HepG2 (cell line): ENCODE results near the gene CD86. TPM values are rescaled to one million over a fixed set of nuclear protein-coding genes. Genes with fewer than 3 reads are reported as not detected.

ENCODE experiments used
- ATAC-seq: fragments of 200-7000 bp; cut with Tn5 transposase; 3 replicates; pipeline ENCODE4 v1.9.1; 2020; ENCODE audit warnings: mild to moderate bottlenecking, moderate library complexity
- BruUV-seq: library from RNA; stranded (reverse); fragments of 400-500 nt; replicated peaks from 2 replicates; lab custom pipeline; 2021; lab: Mats Ljungman, UMichigan
- CTCF ChIA-PET: fragments of 300-600 bp; formaldehyde crosslinking; extraction: SDS; loops from one replicate; lab custom pipeline; 2021; ENCODE audit warnings: low total read pairs, inconsistent platforms, low intra/inter-chr PET ratio; lab: Yijun Ruan, JAX
- POLR2A ChIA-PET: fragments of 350-600 bp; sonication (Branson Sonifier 250); formaldehyde crosslinking; loops from one replicate; lab custom pipeline; 2020; ENCODE audit warnings: antibody characterized with exemption, inconsistent platforms; lab: Yijun Ruan, JAX
- DNase-seq: peaks from one replicate; pipeline ENCODE4 v3.0.0-alpha.2; 2015; ENCODE audit warnings: low spot score
- FAIRE-seq: peaks from 3 replicates; lab custom pipeline; 2011; peaks lifted over from hg19 to GRCh38; lab: Jason Lieb, UNC
- H2AFZ ChIP-seq: one replicate; pipeline ENCODE4 v1.6.1; 2011; ENCODE audit warnings: low read length, inconsistent platforms
- H3K27ac ChIP-seq: fragments of 300-600 bp; 3 replicates; pipeline ENCODE4 v1.8.0; 2011; ENCODE audit warnings: mixed run types, mild to moderate bottlenecking, mixed read lengths, low read length, inconsistent platforms; ENCODE audit not compliant: insufficient read depth; ENCODE audit errors: extremely low read length
- H3K27me3 ChIP-seq, 2 experiments: fragments of 200-600 bp in 1 of 2; 2 replicates in 1 of 2; 3 replicates in 1 of 2; pipeline versions ENCODE4 v1.6.0 to v1.8.0; 2011; ENCODE audit warnings: low read length in 2 of 2, mild to moderate bottlenecking in 2 of 2, moderate library complexity in 2 of 2, inconsistent platforms in 1 of 2; ENCODE audit not compliant: insufficient read depth in 2 of 2, control insufficient read depth in 1 of 2
- H3K36me3 ChIP-seq, 2 experiments: fragments of 200-600 bp in 1 of 2; replicated peaks in 1 of 2; 2 replicates in 1 of 2; 3 replicates in 1 of 2; pipeline versions ENCODE4 v1.5.1 to v1.8.0; 2011; ENCODE audit warnings: low read length in 2 of 2, inconsistent platforms in 1 of 2; ENCODE audit not compliant: insufficient read depth in 2 of 2, control insufficient read depth in 1 of 2
- H3K4me1 ChIP-seq: 2 replicates; pipeline ENCODE4 v1.5.1; 2012; ENCODE audit warnings: low read length, inconsistent platforms; ENCODE audit not compliant: insufficient read depth
- H3K4me2 ChIP-seq: 2 replicates; pipeline ENCODE4 v1.6.0; 2011; ENCODE audit warnings: low read depth, low read length, inconsistent platforms
- H3K4me3 ChIP-seq, 3 experiments: fragments of 200-600 bp in 1 of 3; sonication (generic), shearing (Covaris generic) in 1 of 3; replicated peaks in 1 of 3; 2 replicates each; pipeline ENCODE4 v1.5.1; 2011 to 2016; ENCODE audit warnings: low read length in 3 of 3, inconsistent platforms in 2 of 3, low read depth in 2 of 3, mild to moderate bottlenecking in 2 of 3, control low read depth in 1 of 3, mixed read lengths in 1 of 3; ENCODE audit not compliant: insufficient read depth in 1 of 3
- H3K79me2 ChIP-seq: one replicate; pipeline ENCODE4 v1.6.1; 2011; ENCODE audit warnings: low read length, inconsistent platforms; ENCODE audit not compliant: insufficient read depth
- H3K9ac ChIP-seq: 2 replicates; pipeline ENCODE4 v1.6.0; 2011; ENCODE audit warnings: mild to moderate bottlenecking, low read depth, low read length, inconsistent platforms; ENCODE audit not compliant: insufficient read depth
- H3K9me3 ChIP-seq: 2 replicates; pipeline ENCODE4 v1.5.1; 2012; ENCODE audit warnings: mild to moderate bottlenecking, low read length
- H4K20me1 ChIP-seq: 2 replicates; pipeline ENCODE4 v1.6.0; 2011; ENCODE audit warnings: inconsistent platforms, mild to moderate bottlenecking, low read length, moderate library complexity; ENCODE audit not compliant: insufficient read depth
- ATF7 ChIP-seq, 2 experiments: fragments of 450-650 bp in 1 of 2; sonication (generic) in 1 of 2; formaldehyde crosslinking in 1 of 2; IDR thresholded peaks; 2 replicates each; pipeline versions ENCODE4 v1.4.0 to v1.6.1; 2016 to 2020; ENCODE audit warnings: antibody characterized with exemption in 1 of 2, mild to moderate bottlenecking in 1 of 2, missing genetic modification reagents in 1 of 2
- ESRRA ChIP-seq: sonication (generic); formaldehyde crosslinking; IDR thresholded peaks from 2 replicates; pipeline ENCODE4 v1.5.1; 2020; ENCODE audit warnings: mild to moderate bottlenecking, low read depth, missing genetic modification reagents
- NAIF1 ChIP-seq: sonication (generic); formaldehyde crosslinking; IDR thresholded peaks from 2 replicates; pipeline ENCODE4 v1.5.0; 2020; ENCODE audit warnings: mild to moderate bottlenecking, missing genetic modification reagents, borderline replicate concordance
- NONO ChIP-seq, 2 experiments: fragments of 450-650 bp in 1 of 2; sonication (generic) in 1 of 2; formaldehyde crosslinking in 1 of 2; IDR thresholded peaks in 1 of 2; conservative IDR thresholded peaks in 1 of 2; 2 replicates each; pipeline versions ENCODE4 v1.6.1 to v1.8.0; 2017 to 2022; ENCODE audit warnings: mild to moderate bottlenecking in 1 of 2, missing genetic modification reagents in 1 of 2, moderate library complexity in 1 of 2
- ZNF10 ChIP-seq: sonication (generic); formaldehyde crosslinking; IDR thresholded peaks from 2 replicates; pipeline ENCODE4 v1.4.0; 2020; ENCODE audit warnings: mild to moderate bottlenecking, low read depth, missing genetic modification reagents, borderline replicate concordance
- ZNF331 ChIP-seq: sonication (generic); formaldehyde crosslinking; IDR thresholded peaks from 2 replicates; pipeline ENCODE4 v1.4.0; 2020; ENCODE audit warnings: missing genetic modification reagents
- ZNF660 ChIP-seq: sonication (generic); formaldehyde crosslinking; IDR thresholded peaks from 2 replicates; pipeline ENCODE4 v1.5.1; 2020; ENCODE audit warnings: mild to moderate bottlenecking, low read depth, missing genetic modification reagents, borderline replicate concordance
- ZNF674 ChIP-seq: sonication (generic); formaldehyde crosslinking; IDR thresholded peaks from 2 replicates; pipeline ENCODE4 v1.5.0; 2020; ENCODE audit warnings: low read depth, mild to moderate bottlenecking, missing genetic modification reagents
- WGBS: methylation state at CpG from one replicate; pipeline ENCODE4 v1.1.6; 2017; ENCODE audit warnings: low lambda C conversion rate; 5-methylcytosine and 5-hydroxymethylcytosine counted together
- in situ Hi-C: cut with HindIII; loops from 2 replicates; pipeline ENCODE4 v1.10.0; 2017; ENCODE audit warnings: low pct_unique_long_range_greater_than_20kb; ENCODE audit not compliant: extremely low pct_ligation_motif_present
- intact Hi-C: fragments of 100-400 bp; cut with micrococcal nuclease; formaldehyde crosslinking; loops from one replicate; pipeline ENCODE4 v1.10.0; 2022; ENCODE audit not compliant: unreplicated experiment
- polyA plus RNA-seq, 8 experiments: library from polyadenylated mRNA; depleted of rRNA in 3 of 8; stranded (reverse) in 7 of 8; unstranded in 1 of 8; fragments of >200 nt; fragmentation: Illumina TruSeq in 4 of 8; extraction: Trizol in 4 of 8; gene quantifications; 2 replicates each; pipeline versions ENCODE4 v1.2.1 to v1.2.3, GENCODE V29; 2011 to 2016; ENCODE audit warnings: low read depth in 4 of 8, missing spikeins in 1 of 8, mixed read lengths in 1 of 8; ENCODE audit not compliant: insufficient read depth in 1 of 8
- total RNA-seq, 5 experiments: library from RNA; depleted of rRNA; stranded (reverse); fragments of >200 nt; fragmentation: Illumina TruSeq; extraction: Trizol; gene quantifications; 2 replicates each; pipeline ENCODE4 v1.2.3, GENCODE V29; 2016; ENCODE audit warnings: low read depth in 1 of 5
- TF ChIP-seq, protein P1 (sequence below): sonication (generic); formaldehyde crosslinking; IDR thresholded peaks from 2 replicates; pipeline ENCODE4 v1.8.1; 2022; ENCODE audit warnings: mild to moderate bottlenecking, missing genetic modification reagents
- TF ChIP-seq, protein P2 (sequence below): sonication (generic); formaldehyde crosslinking; IDR thresholded peaks from 2 replicates; pipeline ENCODE4 v1.5.1; 2020; ENCODE audit warnings: missing genetic modification reagents, mild to moderate bottlenecking, borderline replicate concordance
- TF ChIP-seq, protein P3 (sequence below): IDR thresholded peaks from 2 replicates; pipeline ENCODE4 v1.6.1; 2018; ENCODE audit warnings: missing genetic modification reagents, mild to moderate bottlenecking, missing compliant biosample characterization

The CD86 gene
- total and polyA plus RNA-seq, 2 of the 13 experiments (the other 11 are each of a cell fraction or from before 2014, with no cell fraction given), result not detected

DNA sequence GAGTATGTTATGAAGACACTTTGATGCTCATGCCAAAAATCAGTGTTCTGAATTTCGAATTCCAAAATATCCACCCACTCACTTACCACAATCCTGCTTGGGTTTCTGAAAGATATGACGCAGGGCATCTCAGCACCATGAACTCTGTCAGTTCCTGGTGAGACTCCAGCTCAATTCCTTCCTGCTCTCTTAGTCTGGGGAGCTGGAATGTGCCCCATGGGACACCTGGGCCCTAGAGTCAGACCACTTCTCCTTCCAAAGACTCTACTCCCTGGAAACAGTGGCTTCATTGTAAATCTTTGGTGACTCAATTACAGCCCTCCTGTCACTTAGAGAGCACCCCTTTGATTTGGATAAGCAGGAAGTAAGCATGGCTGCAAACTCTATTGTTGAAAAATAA, 50.5 kb downstream of the CD86 start:
- no peaks in the 10 kb centered on the region for H3K4me1 ChIP-seq
- DNase-seq (no peak), ATAC-seq (no peak), FAIRE-seq (no peak)
- H3K36me3 ChIP-seq, result no peaks in the 10 kb centered on the region
- WGBS, result 0% methylated on average over 2 of the region's 2 CpGs
- H3K27ac ChIP-seq, result no peak overlapping the region
- H3K4me2 ChIP-seq, result no peak overlapping the region
- ChIA-PET CTCF (no interaction called here), POLR2A (no interaction called here)
- H3K27me3 ChIP-seq, result peaks cover 0 to 2% of the 10 kb centered on the region in 2 experiments; a peak in 1 of 5 replicates
- H3K9ac ChIP-seq, result no peak overlapping the region
- intact Hi-C loops (no loop called here), in situ Hi-C loops (loop anchor here (10.0 kb wide), 2 partner anchors 149 to 249 kb away; no protein-coding TSS in a partner anchor)
- no peak for TF ChIP-seq ZNF674 (CRISPR knock-in tag)
- TF ChIP-seq, protein P1, sequence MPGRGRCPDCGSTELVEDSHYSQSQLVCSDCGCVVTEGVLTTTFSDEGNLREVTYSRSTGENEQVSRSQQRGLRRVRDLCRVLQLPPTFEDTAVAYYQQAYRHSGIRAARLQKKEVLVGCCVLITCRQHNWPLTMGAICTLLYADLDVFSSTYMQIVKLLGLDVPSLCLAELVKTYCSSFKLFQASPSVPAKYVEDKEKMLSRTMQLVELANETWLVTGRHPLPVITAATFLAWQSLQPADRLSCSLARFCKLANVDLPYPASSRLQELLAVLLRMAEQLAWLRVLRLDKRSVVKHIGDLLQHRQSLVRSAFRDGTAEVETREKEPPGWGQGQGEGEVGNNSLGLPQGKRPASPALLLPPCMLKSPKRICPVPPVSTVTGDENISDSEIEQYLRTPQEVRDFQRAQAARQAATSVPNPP, result no peak
- no peak for TF ChIP-seq ATF7 (IDR thresholded peaks at IDR 0.05)
- no peak for TF ChIP-seq ATF7 (CRISPR knock-in tag; IDR thresholded peaks at IDR 0.05)
- TF ChIP-seq, protein P2, sequence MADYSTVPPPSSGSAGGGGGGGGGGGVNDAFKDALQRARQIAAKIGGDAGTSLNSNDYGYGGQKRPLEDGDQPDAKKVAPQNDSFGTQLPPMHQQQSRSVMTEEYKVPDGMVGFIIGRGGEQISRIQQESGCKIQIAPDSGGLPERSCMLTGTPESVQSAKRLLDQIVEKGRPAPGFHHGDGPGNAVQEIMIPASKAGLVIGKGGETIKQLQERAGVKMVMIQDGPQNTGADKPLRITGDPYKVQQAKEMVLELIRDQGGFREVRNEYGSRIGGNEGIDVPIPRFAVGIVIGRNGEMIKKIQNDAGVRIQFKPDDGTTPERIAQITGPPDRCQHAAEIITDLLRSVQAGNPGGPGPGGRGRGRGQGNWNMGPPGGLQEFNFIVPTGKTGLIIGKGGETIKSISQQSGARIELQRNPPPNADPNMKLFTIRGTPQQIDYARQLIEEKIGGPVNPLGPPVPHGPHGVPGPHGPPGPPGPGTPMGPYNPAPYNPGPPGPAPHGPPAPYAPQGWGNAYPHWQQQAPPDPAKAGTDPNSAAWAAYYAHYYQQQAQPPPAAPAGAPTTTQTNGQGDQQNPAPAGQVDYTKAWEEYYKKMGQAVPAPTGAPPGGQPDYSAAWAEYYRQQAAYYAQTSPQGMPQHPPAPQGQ (CRISPR knock-in tag), result no peak
- TF ChIP-seq, protein P3, sequence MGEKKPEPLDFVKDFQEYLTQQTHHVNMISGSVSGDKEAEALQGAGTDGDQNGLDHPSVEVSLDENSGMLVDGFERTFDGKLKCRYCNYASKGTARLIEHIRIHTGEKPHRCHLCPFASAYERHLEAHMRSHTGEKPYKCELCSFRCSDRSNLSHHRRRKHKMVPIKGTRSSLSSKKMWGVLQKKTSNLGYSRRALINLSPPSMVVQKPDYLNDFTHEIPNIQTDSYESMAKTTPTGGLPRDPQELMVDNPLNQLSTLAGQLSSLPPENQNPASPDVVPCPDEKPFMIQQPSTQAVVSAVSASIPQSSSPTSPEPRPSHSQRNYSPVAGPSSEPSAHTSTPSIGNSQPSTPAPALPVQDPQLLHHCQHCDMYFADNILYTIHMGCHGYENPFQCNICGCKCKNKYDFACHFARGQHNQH, result no peak
- TF ChIP-seq ZNF10 (CRISPR knock-in tag), result no peak
- no peak for TF ChIP-seq NONO (IDR thresholded peaks at IDR 0.05)
- TF ChIP-seq NONO (CRISPR knock-in tag; conservative IDR thresholded peaks at IDR 0.05), result no peak
- no peak for TF ChIP-seq NAIF1 (CRISPR knock-in tag)
- TF ChIP-seq ZNF331 (CRISPR knock-in tag), result no peak
- TF ChIP-seq ESRRA, result no peak
- no peak for TF ChIP-seq ZNF660 (CRISPR knock-in tag)
- no peak overlapping the region for H3K4me3 ChIP-seq
- BruUV-seq, result no TSS peak
- no peaks in the 10 kb centered on the region for H4K20me1 ChIP-seq
- no peak overlapping the region for H2AFZ ChIP-seq
- no peaks in the 10 kb centered on the region for H3K79me2 ChIP-seq
- H3K9me3 ChIP-seq, result no peaks in the 10 kb centered on the region
